Activated naive CD4-positive, alpha-beta T cell treated with anti-CD3 and anti-CD28 coated beads, Interleukin-2, amount 50 U/mL, for 72 hours (primary cell): ENCODE results near the gene SIDT1. TPM values are rescaled to one million over a fixed set of nuclear protein-coding genes. Genes with fewer than 3 reads are reported as not detected.
A peak's percentile ranks its signal among the peaks of the same experiment; 100 is the strongest.

Source experiments
- ATAC-seq, 2 donors: fragments of 150-1000 bp; cut with Tn5 transposase; 2 replicates each; pipeline ENCODE4 v1.10.0; 2021; ENCODE audit warnings: mild to moderate bottlenecking in 2 of 2, moderate library complexity in 2 of 2
- DNase-seq, 2 donors: peaks; one replicate each; pipeline ENCODE4 v3.0.0; 2021 to 2022; ENCODE audit warnings: low spot score in 2 of 2
- H3K27ac Mint-ChIP-seq, 2 donors: one replicate each; pipeline ENCODE4 v1.8.0; 2022; ENCODE audit warnings: mild to moderate bottlenecking in 2 of 2, mixed read lengths in 2 of 2
- H3K36me3 Mint-ChIP-seq, 2 donors: one replicate each; pipeline ENCODE4 v1.8.0; 2022; ENCODE audit warnings: mixed read lengths in 2 of 2
- H3K9me3 Mint-ChIP-seq, 2 donors: one replicate each; pipeline ENCODE4 v1.8.0; 2022; ENCODE audit warnings: mixed read lengths in 2 of 2
- total RNA-seq, 2 donors: library from RNA; stranded (reverse); gene quantifications; one replicate each; pipeline ENCODE4 v1.2.3, GENCODE V29; 2022

Gene SIDT1
- total RNA-seq, 2 donors from 2014 or later = 12.1 to 44.7 TPM

GRCh38 chr3:113565555-113565954 lies 33.2 kb downstream of the SIDT1 start:
- no peaks in the 10 kb centered on the region for H3K9me3 Mint-ChIP-seq
- no peak overlapping the region for H3K27ac Mint-ChIP-seq
- H3K36me3 Mint-ChIP-seq = no peaks in the 10 kb centered on the region
- ATAC-seq (no peak), DNase-seq (no peak)

- Mint-ChIP-seq H3K9me3 (no peaks in the 10 kb centered on the region), H3K36me3 (no peaks in the 10 kb centered on the region), H3K27ac (no peak overlapping the region)
- DNase-seq (no peak), ATAC-seq (no peak)
Observed at GRCh38 chr3:113570158-113570557, 37.8 kb downstream of the SIDT1 start.

DNA sequence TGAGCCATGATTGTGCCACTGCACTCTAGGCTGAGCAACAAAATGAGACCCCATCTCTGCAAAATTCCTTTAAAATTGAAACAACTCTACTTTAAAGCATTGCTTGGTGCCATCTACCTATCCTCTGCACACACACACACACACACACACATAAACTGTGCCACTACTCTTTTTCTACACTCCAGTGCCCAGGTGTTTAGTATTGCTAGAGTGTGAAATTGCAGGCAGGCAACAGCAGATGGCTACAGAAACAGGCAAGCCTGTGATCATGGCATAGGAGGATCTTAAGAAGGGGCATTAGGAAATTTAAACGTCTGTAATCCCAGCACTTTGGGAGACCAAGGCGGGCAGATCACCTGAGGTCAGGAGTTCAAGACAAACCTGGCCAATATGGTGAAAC lies 39.0 kb downstream of the SIDT1 start:
- H3K9me3 Mint-ChIP-seq = no peaks in the 10 kb centered on the region
- no peaks in the 10 kb centered on the region for H3K36me3 Mint-ChIP-seq
- no peak for DNase-seq
- ATAC-seq = no peak
- peak overlapping the region in 1 of 2 donors; percentile 7 for H3K27ac Mint-ChIP-seq

DNA sequence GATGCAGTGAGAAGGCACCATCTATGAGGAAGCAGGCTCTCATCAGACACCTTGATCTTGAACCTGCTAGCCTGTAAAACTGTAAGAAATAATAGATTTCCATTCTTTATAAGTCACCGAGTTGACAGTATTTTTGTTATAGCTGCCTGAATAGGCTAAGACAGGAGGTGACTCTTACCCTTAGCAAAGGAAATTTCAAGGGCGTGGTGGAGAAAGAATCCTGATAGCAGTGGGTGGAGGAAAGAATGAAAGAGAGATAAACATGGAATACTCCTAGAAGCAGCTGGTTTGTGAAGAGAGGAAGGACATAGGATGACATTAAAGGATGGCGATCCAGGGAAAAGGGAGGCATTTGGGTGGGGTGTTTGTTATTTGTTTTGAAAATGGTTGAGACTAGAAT lies 41.4 kb downstream of the SIDT1 start:
- H3K27ac Mint-ChIP-seq = peak overlapping the region; percentile 7 to 31
- DNase-seq (no peak), ATAC-seq (no peak)
- H3K36me3 Mint-ChIP-seq = no peaks in the 10 kb centered on the region
- H3K9me3 Mint-ChIP-seq = no peaks in the 10 kb centered on the region

GRCh38 chr3:113574213-113574612 lies 41.9 kb downstream of the SIDT1 start:
- ATAC-seq (no peak), DNase-seq (no peak)
- Mint-ChIP-seq H3K9me3 (no peaks in the 10 kb centered on the region), H3K36me3 (no peaks in the 10 kb centered on the region), H3K27ac (peak overlapping the region in 1 of 2 donors; percentile 7)

- no peak overlapping the region for H3K27ac Mint-ChIP-seq
- H3K9me3 Mint-ChIP-seq = no peaks in the 10 kb centered on the region
- ATAC-seq (no peak), DNase-seq (no peak)
- H3K36me3 Mint-ChIP-seq = no peaks in the 10 kb centered on the region
Observed at GRCh38 chr3:113575206-113575605, 42.9 kb downstream of the SIDT1 start.

- Mint-ChIP-seq H3K9me3 (no peaks in the 10 kb centered on the region), H3K27ac (no peak overlapping the region), H3K36me3 (no peaks in the 10 kb centered on the region)
- DNase-seq (no peak), ATAC-seq (no peak)
Observed at GRCh38 chr3:113585228-113585627, 52.9 kb downstream of the SIDT1 start.

- ATAC-seq (no peak), DNase-seq (no peak)
- Mint-ChIP-seq H3K36me3 (no peaks in the 10 kb centered on the region), H3K9me3 (no peaks in the 10 kb centered on the region), H3K27ac (no peak overlapping the region)
Observed at GRCh38 chr3:113585720-113586119, 53.4 kb downstream of the SIDT1 start.

GRCh38 chr3:113588806-113589205 lies 56.5 kb downstream of the SIDT1 start:
- ATAC-seq = no peak
- Mint-ChIP-seq H3K27ac (no peak overlapping the region), H3K9me3 (no peaks in the 10 kb centered on the region), H3K36me3 (no peaks in the 10 kb centered on the region)
- DNase-seq = no peak

DNA sequence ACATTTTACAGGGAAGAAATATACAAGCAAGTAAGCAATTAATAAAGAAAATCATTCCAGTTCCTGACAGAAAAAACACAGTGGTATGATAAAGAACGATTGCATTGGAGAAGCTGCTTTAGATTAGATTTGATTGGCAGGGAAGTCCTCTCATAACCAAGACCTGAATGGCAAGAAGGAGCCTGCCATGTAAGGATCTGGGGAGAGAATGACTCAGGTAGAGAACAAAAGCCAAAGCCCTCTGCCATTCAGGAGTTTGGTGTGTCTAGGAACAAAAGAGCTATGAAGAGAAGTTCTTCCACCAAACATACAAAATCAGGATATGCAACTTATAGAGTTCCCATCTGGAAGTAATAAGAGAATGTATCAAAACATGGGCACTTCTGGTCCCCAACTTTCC lies 57.6 kb downstream of the SIDT1 start:
- DNase-seq (no peak), ATAC-seq (no peak)
- Mint-ChIP-seq H3K36me3 (no peaks in the 10 kb centered on the region), H3K9me3 (no peaks in the 10 kb centered on the region), H3K27ac (no peak overlapping the region)

DNA sequence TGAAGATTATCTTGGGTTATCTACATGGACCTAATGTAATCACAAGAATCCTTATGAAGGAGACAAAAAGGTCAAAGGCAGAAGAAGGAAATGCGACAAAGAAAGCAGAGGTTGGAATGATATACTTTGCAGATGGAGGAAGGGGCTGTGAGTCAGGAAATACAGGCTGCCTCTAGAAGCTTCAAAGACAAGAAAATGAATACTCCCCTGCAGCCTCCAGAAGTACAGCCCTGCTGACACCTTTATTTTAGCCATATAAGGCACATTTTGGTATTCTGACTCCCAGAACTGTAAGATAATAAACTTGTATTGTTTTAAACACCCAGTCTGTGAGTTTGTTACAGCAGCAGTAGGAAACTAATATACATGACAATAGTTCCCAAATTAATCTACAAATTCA lies 58.6 kb downstream of the SIDT1 start:
- no peaks in the 10 kb centered on the region for H3K9me3 Mint-ChIP-seq
- H3K36me3 Mint-ChIP-seq = no peaks in the 10 kb centered on the region
- ATAC-seq (peak in 1 of 2 donors; percentile 50), DNase-seq (no peak)
- no peak overlapping the region for H3K27ac Mint-ChIP-seq

- Mint-ChIP-seq H3K36me3 (no peaks in the 10 kb centered on the region), H3K9me3 (no peaks in the 10 kb centered on the region), H3K27ac (no peak overlapping the region)
- no peak for ATAC-seq
- no peak for DNase-seq
Observed at GRCh38 chr3:113594066-113594465, 61.7 kb downstream of the SIDT1 start.

GRCh38 chr3:113597596-113598354 lies 65.4 kb downstream of the SIDT1 start:
- no peak for DNase-seq
- Mint-ChIP-seq H3K27ac (no peak overlapping the region), H3K36me3 (no peaks in the 10 kb centered on the region), H3K9me3 (no peaks in the 10 kb centered on the region)
- ATAC-seq = no peak

DNA sequence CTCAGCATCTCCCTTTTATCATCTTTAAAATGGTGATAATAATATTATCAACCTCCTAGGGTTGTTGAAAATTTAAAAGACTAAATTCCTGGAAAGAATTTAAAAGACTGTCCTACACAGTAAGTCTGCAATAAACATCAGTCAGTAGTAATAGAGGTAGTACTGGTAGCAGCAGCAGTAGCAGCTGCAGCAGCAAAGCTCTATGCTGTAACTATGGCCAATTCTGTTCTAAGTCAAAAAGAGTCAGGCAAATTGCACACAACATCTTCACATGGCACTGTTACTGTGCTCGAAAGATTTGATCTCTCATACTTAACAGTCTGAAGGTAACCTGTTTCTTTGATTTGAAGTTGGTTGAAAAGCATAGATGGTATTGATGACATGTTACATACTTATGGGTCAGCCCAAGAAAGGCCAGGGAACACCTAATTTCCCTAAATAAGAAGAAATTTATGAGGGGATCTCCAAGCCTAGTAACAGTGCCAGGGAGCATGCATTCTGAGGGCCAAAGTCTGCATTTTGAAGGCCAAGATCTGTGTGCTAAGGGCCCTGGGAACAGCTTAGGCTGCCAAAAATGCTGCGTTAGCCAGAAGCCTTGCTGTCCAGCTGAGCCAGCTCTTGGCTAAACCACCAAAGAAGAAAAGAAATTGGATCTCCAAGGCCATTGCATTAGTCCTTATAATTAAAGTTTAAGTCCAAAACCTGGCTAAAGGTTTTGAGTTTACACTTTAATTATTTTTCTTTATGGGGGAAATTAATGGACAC lies 68.2 kb downstream of the SIDT1 start:
- DNase-seq (no peak), ATAC-seq (no peak)
- Mint-ChIP-seq H3K27ac (no peak overlapping the region), H3K36me3 (peaks cover 0 to 6% of the 10 kb centered on the region in 2 donors), H3K9me3 (no peaks in the 10 kb centered on the region)

- Mint-ChIP-seq H3K27ac (no peak overlapping the region), H3K9me3 (no peaks in the 10 kb centered on the region), H3K36me3 (peaks cover 0 to 6% of the 10 kb centered on the region in 2 donors)
- no peak for DNase-seq
- no peak for ATAC-seq
Observed at GRCh38 chr3:113601240-113601639, 68.9 kb downstream of the SIDT1 start.

- Mint-ChIP-seq H3K9me3 (no peaks in the 10 kb centered on the region), H3K27ac (no peak overlapping the region), H3K36me3 (peaks cover 0 to 6% of the 10 kb centered on the region in 2 donors)
- ATAC-seq = no peak
- DNase-seq = no peak
Observed at GRCh38 chr3:113602256-113602655, 69.9 kb downstream of the SIDT1 start.

DNA sequence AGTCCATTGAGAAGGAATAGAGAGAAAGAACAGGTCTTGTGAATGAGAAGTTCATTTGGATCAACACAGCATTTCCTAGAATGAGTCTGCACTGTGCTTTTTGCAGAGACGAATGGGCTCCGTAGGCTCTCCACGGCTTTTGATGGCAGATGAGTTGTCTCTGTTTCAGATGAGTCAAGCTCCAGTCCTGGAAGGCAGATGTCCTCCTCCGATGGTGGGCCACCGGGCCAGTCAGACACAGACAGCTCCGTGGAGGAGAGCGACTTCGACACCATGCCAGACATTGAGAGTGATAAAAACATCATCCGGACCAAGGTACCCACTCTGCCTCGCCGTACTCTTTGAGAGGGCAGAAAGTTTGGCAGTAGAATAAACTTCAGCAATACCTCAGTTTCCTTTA lies 70.5 kb downstream of the SIDT1 start:
- Mint-ChIP-seq H3K27ac (no peak overlapping the region), H3K9me3 (no peaks in the 10 kb centered on the region), H3K36me3 (peaks cover 0 to 7% of the 10 kb centered on the region in 2 donors)
- no peak for DNase-seq
- ATAC-seq = no peak
